ENCODE results near the gene CHTF18.
"Not testable (repeated sequence)": the region's sequence is repeated elsewhere in the genome, so short reads cannot be mapped to it uniquely, and the experiment has no call there.

The CHTF18 gene

DNA sequence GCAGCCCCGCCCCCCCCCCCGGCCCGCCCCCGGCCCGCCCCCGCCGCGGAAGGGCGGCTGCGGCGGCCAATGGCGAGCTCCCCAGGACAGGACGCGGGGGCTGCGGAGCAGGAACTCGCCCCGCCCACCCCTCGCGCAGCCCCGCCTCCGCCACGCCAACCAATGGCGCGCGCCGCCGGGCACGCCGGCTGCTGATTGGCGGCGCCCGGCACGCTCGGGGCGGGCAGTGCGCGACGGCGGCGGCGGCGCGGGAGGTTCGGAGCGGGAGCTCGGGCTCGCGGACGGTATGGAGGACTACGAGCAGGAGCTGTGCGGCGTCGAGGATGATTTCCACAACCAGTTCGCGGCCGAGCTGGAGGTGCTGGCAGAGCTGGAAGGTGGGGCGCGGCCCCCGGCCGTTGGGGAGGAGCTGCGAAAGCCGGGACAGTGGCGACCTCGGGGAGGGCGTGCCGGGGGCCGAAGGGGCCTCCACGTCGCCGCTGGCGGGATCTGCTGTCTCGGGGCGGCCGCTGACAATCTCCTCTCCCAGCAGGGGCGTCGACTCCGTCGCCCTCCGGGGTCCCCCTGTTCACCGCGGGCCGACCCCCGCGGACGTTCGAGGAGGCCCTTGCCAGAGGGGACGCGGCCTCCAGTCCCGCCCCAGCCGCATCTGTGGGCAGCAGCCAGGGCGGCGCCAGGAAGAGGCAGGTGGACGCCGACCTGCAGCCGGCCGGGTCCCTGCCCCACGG lies at the start of gene CHTF18:
Gene CHTF18 (plus strand): TSS at position 222 of the 728 bp plus-strand sequence. CDS start 65 bp downstream, at position 287.
- peak; percentile 92 for DNase-seq (ENCODE audit: low read depth)

DNA sequence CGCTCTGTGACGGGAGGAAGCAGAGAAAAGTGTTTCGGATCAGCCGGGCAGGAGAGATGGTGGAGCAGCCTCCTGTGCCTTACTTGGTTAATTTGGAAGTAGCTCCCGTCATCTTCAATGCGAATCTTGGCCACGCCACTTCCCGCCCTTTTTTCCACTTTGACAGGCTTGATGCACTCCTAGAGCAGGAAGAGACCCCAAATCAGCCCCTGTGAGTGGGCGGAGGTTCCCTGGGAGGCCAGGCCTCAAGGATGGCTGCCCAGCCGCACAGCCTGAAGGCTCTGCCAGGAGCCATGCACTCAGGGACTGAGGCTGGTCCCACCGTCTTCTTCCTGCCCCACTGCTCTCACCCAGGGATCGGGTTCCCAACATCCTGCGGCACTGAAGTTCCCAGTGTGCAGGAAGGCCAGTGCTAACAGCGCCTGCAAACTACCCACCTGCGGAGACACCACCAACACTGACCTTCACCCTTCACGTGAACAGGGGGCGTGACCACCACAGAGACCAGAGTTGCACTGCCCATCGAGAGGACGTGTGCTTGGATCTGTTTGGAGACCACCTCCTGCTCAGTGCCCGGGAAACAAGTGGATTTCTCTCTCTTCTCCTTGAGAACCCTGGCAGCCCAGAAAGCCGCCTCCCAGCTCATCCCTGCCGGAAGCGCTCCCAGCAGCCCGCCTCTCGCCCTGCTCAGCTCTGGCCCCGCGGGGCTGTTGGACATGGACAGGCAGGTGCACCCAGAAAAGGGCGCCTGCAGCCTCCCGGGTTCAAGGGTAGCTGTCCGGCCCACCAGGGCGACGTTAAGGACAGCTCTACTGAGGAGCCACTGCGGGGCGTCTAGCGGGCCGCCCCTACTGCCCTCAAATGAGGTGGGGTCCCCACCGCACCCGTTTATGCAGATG lies 48.6 kb upstream of the CHTF18 start:
- no peak for DNase-seq (ENCODE audit: low read depth)

- DNase-seq (ENCODE audit: low read depth) = no peak
Observed at GRCh38 chr16:740459-740763, 48.0 kb upstream of the CHTF18 start.

- peak; percentile 87 for DNase-seq (ENCODE audit: low read depth)
Observed at GRCh38 chr16:740764-741505, 47.5 kb upstream of the CHTF18 start, which contains the start of gene CIAO3. Gene CIAO3, minus strand, starts transcription at chr16:740997. Its CDS starts 12 bp downstream, at chr16:740985.

DNA sequence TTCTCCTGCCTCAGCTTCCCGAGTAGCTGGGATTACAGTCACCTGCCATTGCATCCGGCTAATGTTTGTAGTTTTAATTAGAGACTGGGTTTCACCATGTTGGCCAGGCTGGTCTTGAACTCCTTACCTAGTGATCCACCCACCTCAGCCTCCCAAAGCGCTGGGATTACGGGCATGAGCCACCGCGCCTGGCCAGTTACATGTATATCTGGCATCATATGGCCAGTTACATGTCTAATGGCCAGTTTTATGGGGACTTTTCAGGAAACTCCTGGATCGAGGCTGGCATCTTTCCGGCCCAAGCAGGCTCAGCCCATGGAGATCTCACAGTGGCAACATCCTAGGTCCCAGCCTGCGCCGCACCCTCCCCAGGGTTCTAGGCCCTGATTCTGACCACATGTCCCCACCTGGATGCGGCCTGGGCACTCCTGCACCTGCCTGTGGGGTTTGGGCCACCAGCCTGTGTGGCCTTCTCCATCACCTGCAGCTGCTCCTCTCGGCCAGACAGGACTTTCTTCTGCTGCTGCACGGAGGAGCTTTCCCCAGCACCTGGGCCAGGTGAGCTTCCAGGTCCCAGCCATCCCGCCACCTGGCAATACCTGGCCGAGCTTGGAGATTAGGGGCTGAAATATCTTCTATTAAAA lies 46.3 kb upstream of the CHTF18 start:
- no peak for DNase-seq (ENCODE audit: low read depth)

DNA sequence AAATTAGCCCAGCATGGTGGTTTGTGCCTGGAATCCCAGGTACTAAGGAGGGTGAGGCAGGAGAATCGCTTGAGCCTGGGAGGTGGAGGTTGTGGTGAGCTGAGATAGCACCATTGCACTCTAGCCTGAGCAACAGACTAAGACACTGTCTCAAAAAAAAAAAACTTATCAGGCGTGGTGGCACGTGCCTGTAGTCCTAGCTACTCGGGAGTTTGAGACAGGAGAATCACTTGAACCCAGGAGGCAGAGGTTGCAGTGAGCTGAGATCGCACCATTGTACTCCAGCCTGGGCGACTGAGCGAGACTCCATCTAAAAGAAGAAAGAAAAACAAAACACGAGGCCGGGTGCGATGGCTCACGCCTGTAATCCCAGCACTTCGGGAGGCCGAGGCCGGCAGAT lies 45.5 kb upstream of the CHTF18 start:
- DNase-seq (ENCODE audit: low read depth) = not testable (repeated sequence)

GRCh38 chr16:743794-744500 lies 44.5 kb upstream of the CHTF18 start:
- no peak for DNase-seq (ENCODE audit: low read depth)

DNA sequence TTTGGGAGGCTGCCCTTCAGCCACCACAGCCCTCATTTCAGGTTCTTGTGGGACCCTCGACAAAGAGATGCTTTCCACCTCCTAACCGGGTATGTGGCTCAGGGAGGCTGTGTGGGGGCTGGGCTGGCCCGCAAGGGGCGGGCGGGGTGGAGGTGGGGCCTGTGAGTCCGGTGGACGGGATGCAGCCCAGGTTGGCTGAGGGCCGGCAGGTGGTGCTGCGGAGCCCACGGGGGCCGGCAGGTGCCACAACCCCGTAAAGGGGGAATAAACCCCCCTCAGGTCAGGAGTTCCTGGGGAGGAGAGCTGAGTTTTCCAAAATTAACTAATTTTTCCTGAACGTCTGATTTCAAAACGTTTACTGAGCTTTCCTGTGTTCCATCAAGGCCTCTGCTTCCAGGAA lies 42.7 kb upstream of the CHTF18 start:
- DNase-seq (ENCODE audit: low read depth) = no peak

- DNase-seq (ENCODE audit: low read depth) = no peak
Observed at GRCh38 chr16:746637-747036, 41.8 kb upstream of the CHTF18 start.

GRCh38 chr16:747978-748746 lies 40.3 kb upstream of the CHTF18 start:
- DNase-seq (ENCODE audit: low read depth) = no peak

GRCh38 chr16:749010-749409 lies 39.4 kb upstream of the CHTF18 start:
- DNase-seq (ENCODE audit: low read depth) = no peak

- DNase-seq (ENCODE audit: low read depth) = no peak
Observed at GRCh38 chr16:750485-750884, 37.9 kb upstream of the CHTF18 start.

GRCh38 chr16:751152-752006 lies 37.0 kb upstream of the CHTF18 start:
- DNase-seq (ENCODE audit: low read depth) = no peak

DNA sequence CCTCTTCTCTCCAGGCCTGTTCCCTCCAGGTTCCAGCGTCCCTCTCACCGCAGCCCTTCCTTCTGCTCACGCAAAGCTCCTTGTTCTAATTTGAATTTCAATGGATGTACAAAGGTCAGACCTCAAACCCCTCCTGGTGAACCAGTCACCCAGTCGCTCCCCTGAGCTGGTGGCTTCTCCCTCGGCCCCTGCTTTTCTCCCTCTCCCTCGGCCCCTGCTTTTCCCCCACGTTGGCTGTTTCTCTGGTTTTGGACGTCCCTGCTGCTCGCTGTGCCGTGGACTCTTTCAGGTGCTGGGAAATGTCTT lies 36.5 kb upstream of the CHTF18 start:
- no peak for DNase-seq (ENCODE audit: low read depth)

DNA sequence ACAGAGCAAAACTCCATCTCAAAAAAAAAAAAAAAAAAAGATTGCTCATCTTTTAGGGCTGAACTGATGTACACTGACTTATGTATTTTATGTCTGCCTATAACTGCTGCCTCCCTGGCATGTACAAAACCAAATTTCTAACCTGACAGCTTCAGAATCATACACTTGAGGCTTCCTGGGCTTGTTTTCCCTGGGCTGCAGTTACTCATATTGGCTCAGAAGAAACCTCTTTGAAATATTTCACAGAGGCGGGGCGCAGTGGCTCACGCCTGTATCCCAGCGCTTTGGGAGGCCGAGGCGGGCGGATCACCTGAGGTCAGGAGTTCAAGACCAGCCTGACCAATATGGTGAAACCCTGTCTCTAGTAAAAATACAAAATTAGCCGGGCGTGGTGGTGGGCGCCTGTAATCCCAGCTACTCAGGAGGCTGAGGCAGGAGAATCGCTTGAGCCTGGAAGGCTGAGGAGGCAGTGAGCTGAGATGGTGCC lies 34.3 kb upstream of the CHTF18 start:
- DNase-seq (ENCODE audit: low read depth) = not testable (repeated sequence)

DNA sequence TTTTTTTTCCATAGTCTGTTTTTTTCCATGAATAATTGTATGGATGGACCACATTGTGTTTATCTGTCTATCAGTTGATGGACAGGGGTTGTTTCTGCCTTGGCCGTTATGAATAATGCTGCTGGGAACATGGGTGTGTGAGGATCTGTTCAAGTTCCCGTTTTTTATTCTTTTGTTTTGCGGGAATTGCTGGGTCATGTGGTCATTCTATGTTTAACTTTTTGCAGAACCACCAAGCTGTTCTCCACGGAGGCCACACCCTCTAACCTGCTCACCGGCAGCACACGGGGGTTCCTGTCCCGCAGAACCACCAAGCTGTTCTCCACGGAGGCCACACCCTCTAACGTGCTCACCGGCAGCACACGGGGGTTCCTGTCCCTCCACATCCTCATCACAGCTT lies 33.8 kb upstream of the CHTF18 start:
- no peak for DNase-seq (ENCODE audit: low read depth)

- no peak for DNase-seq (ENCODE audit: low read depth)
Observed at GRCh38 chr16:756428-756827, 32.0 kb upstream of the CHTF18 start.

GRCh38 chr16:759110-759910 lies 29.1 kb upstream of the CHTF18 start:
- no peak for DNase-seq (ENCODE audit: low read depth)

DNA sequence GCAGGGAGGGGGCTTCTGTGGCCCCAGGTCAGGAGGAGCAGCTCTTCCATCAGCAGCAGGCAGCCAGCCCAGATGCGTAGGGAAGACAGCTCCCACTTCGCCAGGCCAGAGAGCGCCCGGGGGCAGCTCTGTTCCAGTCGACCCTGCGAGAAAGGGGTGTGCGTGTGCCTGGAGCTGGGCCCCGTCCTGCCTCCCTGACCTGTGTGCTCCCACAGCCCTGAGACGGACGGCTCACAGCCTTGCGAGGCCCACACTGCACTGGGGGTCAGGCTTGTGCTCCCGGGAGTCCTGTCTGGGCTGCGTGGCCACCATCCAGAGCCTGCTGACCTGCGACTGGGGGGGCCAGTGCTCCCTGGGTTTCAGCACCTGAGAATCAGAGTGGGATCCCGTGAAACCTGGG lies 28.4 kb upstream of the CHTF18 start:
- no peak for DNase-seq (ENCODE audit: low read depth)

All from activated T-helper 9 cell treated with anti-CD3 and anti-CD28 coated beads, Interleukin-2, amount 50 U/mL, for 16 hours (primary cell).